HepG2 (cell line): Measurements from ENCODE around the gene RBM12. TPM values are rescaled to one million over a fixed set of nuclear protein-coding genes. Genes with fewer than 3 reads are reported as not detected.

Experiments used
- ARID3A ChIP-seq: IDR thresholded peaks from 2 replicates; pipeline ENCODE4 v1.6.1; 2012; ENCODE audit warnings: low read depth, low read length, improper control_type of control experiment
- ATM ChIP-seq: fragments of 450-650 bp; IDR thresholded peaks from 2 replicates; pipeline ENCODE4 v1.7.1; 2017; ENCODE audit warnings: mild to moderate bottlenecking, borderline replicate concordance
- DNMT1 ChIP-seq: sonication (generic); formaldehyde crosslinking; IDR thresholded peaks from 2 replicates; pipeline ENCODE4 v1.5.1; 2020; ENCODE audit warnings: mild to moderate bottlenecking, missing genetic modification reagents
- ELF3 ChIP-seq: IDR thresholded peaks from 2 replicates; pipeline ENCODE4 v1.6.1; 2016; ENCODE audit warnings: missing genetic modification reagents, missing compliant biosample characterization
- FOXC1 ChIP-seq: sonication (generic); formaldehyde crosslinking; IDR thresholded peaks from 2 replicates; pipeline ENCODE4 v1.8.0; 2022; ENCODE audit warnings: mild to moderate bottlenecking, missing genetic modification reagents, borderline replicate concordance
- GATAD1 ChIP-seq: IDR thresholded peaks from 2 replicates; pipeline ENCODE4 v1.6.1; 2016; ENCODE audit warnings: missing genetic modification reagents, missing compliant biosample characterization
- GTF3A ChIP-seq: sonication (generic); formaldehyde crosslinking; conservative IDR thresholded peaks from 2 replicates; pipeline ENCODE4 v1.4.0; 2020; ENCODE audit warnings: mild to moderate bottlenecking, missing genetic modification reagents
- HHEX ChIP-seq: IDR thresholded peaks from 2 replicates; pipeline ENCODE4 v1.6.1; 2016; ENCODE audit warnings: control low read depth
- POLR2A ChIP-seq, 2 experiments: IDR thresholded peaks; 2 replicates each; pipeline ENCODE4 v1.6.1; 2011; ENCODE audit warnings: low read depth in 2 of 2, low read length in 2 of 2, mild to moderate bottlenecking in 1 of 2, moderate library complexity in 1 of 2; ENCODE audit not compliant: insufficient read depth in 1 of 2
- RBFOX2 ChIP-seq: fragments of 200-400 bp; formaldehyde crosslinking; IDR thresholded peaks from 2 replicates; pipeline ENCODE4 v1.6.1; 2017; ENCODE audit warnings: low read depth, mild to moderate bottlenecking, low read length
- SCMH1 ChIP-seq: sonication (generic); formaldehyde crosslinking; IDR thresholded peaks from 2 replicates; pipeline ENCODE4 v1.9.0; 2021; ENCODE audit warnings: missing genetic modification reagents, mild to moderate bottlenecking, borderline replicate concordance
- SKIL ChIP-seq: sonication (generic); formaldehyde crosslinking; IDR thresholded peaks from 2 replicates; pipeline ENCODE4 v1.8.0; 2022; ENCODE audit warnings: missing genetic modification reagents, mild to moderate bottlenecking, moderate library complexity, borderline replicate concordance
- ZEB1 ChIP-seq: IDR thresholded peaks from 2 replicates; pipeline ENCODE4 v1.6.1; 2012; ENCODE audit warnings: mild to moderate bottlenecking, low read depth, inconsistent platforms; ENCODE audit not compliant: insufficient replicate concordance
- ZHX2 ChIP-seq, 2 experiments: sonication (generic) in 1 of 2; formaldehyde crosslinking in 1 of 2; IDR thresholded peaks; 2 replicates each; pipeline versions ENCODE4 v1.6.1 to v1.9.0; 2014 to 2022; ENCODE audit warnings: antibody characterized with exemption in 1 of 2, borderline replicate concordance in 1 of 2, inconsistent platforms in 1 of 2, low read depth in 1 of 2, missing genetic modification reagents in 1 of 2
- ZIK1 ChIP-seq: sonication (generic); formaldehyde crosslinking; IDR thresholded peaks from 2 replicates; pipeline ENCODE4 v1.5.0; 2020; ENCODE audit warnings: mild to moderate bottlenecking, low read depth, missing genetic modification reagents, borderline replicate concordance
- ZMAT3 ChIP-seq: sonication (generic); formaldehyde crosslinking; conservative IDR thresholded peaks from 2 replicates; pipeline ENCODE4 v1.7.0; 2021; ENCODE audit warnings: missing genetic modification reagents
- ZNF207 ChIP-seq: fragments of 450-650 bp; IDR thresholded peaks from 2 replicates; pipeline ENCODE4 v1.6.1; 2016; ENCODE audit warnings: antibody characterized with exemption, borderline replicate concordance
- ZNF263 ChIP-seq: sonication (generic); formaldehyde crosslinking; IDR thresholded peaks from 2 replicates; pipeline ENCODE4 v1.4.0; 2020; ENCODE audit warnings: missing genetic modification reagents
- ZNF33A ChIP-seq: sonication (generic); formaldehyde crosslinking; IDR thresholded peaks from 2 replicates; pipeline ENCODE4 v1.5.1; 2020; ENCODE audit warnings: missing genetic modification reagents, mild to moderate bottlenecking, moderate library complexity, borderline replicate concordance
- ZNF350 ChIP-seq: sonication (generic); formaldehyde crosslinking; IDR thresholded peaks from 2 replicates; pipeline ENCODE4 v1.4.0; 2020; ENCODE audit warnings: mild to moderate bottlenecking, low read depth, missing genetic modification reagents, borderline replicate concordance
- ZNF740 ChIP-seq: sonication (generic); formaldehyde crosslinking; IDR thresholded peaks from 2 replicates; pipeline ENCODE4 v1.4.0; 2020; ENCODE audit warnings: missing genetic modification reagents
- polyA plus RNA-seq, 8 experiments: library from polyadenylated mRNA; depleted of rRNA in 3 of 8; stranded (reverse) in 7 of 8; unstranded in 1 of 8; fragments of >200 nt; fragmentation: Illumina TruSeq in 4 of 8; extraction: Trizol in 4 of 8; gene quantifications; 2 replicates each; pipeline versions ENCODE4 v1.2.1 to v1.2.3, GENCODE V29; 2011 to 2016; ENCODE audit warnings: low read depth in 4 of 8, missing spikeins in 1 of 8, mixed read lengths in 1 of 8; ENCODE audit not compliant: insufficient read depth in 1 of 8
- total RNA-seq, 5 experiments: library from RNA; depleted of rRNA; stranded (reverse); fragments of >200 nt; fragmentation: Illumina TruSeq; extraction: Trizol; gene quantifications; 2 replicates each; pipeline ENCODE4 v1.2.3, GENCODE V29; 2016; ENCODE audit warnings: low read depth in 1 of 5

RBM12 gene
- total and polyA plus RNA-seq, 2 of the 13 experiments (the other 11 are each of a cell fraction or from before 2014, with no cell fraction given) = 97.9 to 104 TPM

GRCh38 chr20:35662551-35662950 lies 2.1 kb downstream of the RBM12 start (continued):
- TF ChIP-seq ZHX2 (IDR thresholded peaks at IDR 0.05; ENCODE audit: low read depth) = no peak
- 0 out of 2 replicates have a peak, but pooled peaks have one; percentile 43 for TF ChIP-seq ZHX2 (CRISPR knock-in tag; IDR thresholded peaks at IDR 0.05; ENCODE audit: borderline replicate concordance)
- no peak for TF ChIP-seq FOXC1 (CRISPR knock-in tag)
- TF ChIP-seq ZNF33A (CRISPR knock-in tag) = no peak
- no peak for TF ChIP-seq ZMAT3 (CRISPR knock-in tag)
- no peak for TF ChIP-seq ZEB1
- TF ChIP-seq ATM = no peak
- TF ChIP-seq SCMH1 (CRISPR knock-in tag) = no peak
- no peak for TF ChIP-seq ARID3A
- TF ChIP-seq ZNF263 (CRISPR knock-in tag) = no peak
- no peak for TF ChIP-seq SKIL (CRISPR knock-in tag)
- no peak for TF ChIP-seq GTF3A
- TF ChIP-seq POLR2A (IDR thresholded peaks at IDR 0.05; ENCODE audit: insufficient read depth in 1 of 2, low read depth in 2 of 2, low read length in 2 of 2) = peak in 1 of 2 experiments; percentile 24; a peak in 1 of 4 replicates
- no peak for TF ChIP-seq ZNF207
- TF ChIP-seq HHEX (CRISPR knock-in tag) = no peak
- 0 out of 2 replicates have a peak, but pooled peaks have one; percentile 37 for TF ChIP-seq RBFOX2
- TF ChIP-seq ZNF740 (CRISPR knock-in tag) = no peak
- TF ChIP-seq DNMT1 (CRISPR knock-in tag) = no peak
- TF ChIP-seq ZNF350 (CRISPR knock-in tag) = no peak
- no peak for TF ChIP-seq ZIK1 (CRISPR knock-in tag)
- TF ChIP-seq ELF3 (CRISPR knock-in tag) = no peak
- 0 out of 2 replicates have a peak, but pooled peaks have one; percentile 7 for TF ChIP-seq GATAD1 (CRISPR knock-in tag)
- TF ChIP-seq, all 625 proteins: peak for 7
